ENCODE data around the gene LYPD6B. TPM values are rescaled to one million over a fixed set of nuclear protein-coding genes. Genes with fewer than 3 reads are reported as not detected.

Gene LYPD6B
- total RNA-seq, 4 donors from 2014 or later = 3.1 to 9.2 (median 7.6) TPM

GRCh38 chr2:149221898-149222297 is 183.4 kb downstream of the LYPD6B start:
- TF ChIP-seq POLR2A (IDR thresholded peaks at IDR 0.05) (no peak), CTCF (IDR thresholded peaks at IDR 0.05) (no peak)

DNA sequence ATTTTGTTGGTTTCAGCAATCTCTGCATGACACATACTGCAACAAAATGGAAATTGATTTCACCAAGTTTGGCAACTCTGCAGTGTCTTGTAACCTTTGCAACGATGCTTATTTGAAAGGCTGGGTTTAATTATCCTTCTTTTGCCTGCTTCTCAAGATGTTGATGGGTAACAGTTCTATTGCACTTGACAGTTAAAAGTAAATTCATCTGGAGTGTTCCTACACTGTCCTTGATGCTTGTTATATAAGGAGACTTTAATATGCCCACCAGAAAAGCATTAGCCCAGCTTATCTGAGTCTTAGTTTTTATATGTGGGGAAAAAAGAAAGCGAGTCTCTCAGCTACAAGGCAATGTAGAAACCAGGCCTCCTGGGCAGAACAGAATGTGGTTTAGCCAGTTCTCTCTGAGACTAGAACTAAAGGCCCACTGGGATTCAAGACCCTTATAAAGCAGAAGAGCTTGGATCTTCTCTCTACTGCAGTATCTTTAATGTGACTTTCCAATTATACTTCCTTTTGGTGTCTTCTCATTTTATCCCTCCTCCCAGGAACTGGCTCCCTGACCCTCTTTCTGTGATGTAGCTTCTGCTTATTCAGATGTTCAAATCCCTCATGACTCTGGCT is 185.1 kb downstream of the LYPD6B start:
- H3K27me3 ChIP-seq = no peaks in the 10 kb centered on the region
- DNase-seq = no peak
- H3K9me3 ChIP-seq = no peaks in the 10 kb centered on the region
- peaks cover 0 to 12% (median 0%) of the 10 kb centered on the region in 3 donors for H3K4me1 ChIP-seq
- WGBS, 2 donors = 68 to 71% methylated on average over 2 of the region's 2 CpGs
- TF ChIP-seq POLR2A (IDR thresholded peaks at IDR 0.05) = no peak
- TF ChIP-seq CTCF (IDR thresholded peaks at IDR 0.05) = no peak
- H3K27ac ChIP-seq = no peak overlapping the region
- H3K36me3 ChIP-seq = no peaks in the 10 kb centered on the region
- intact Hi-C loops (cut with DNase I) = no loop called here
- H3K4me3 ChIP-seq = no peak overlapping the region

More at GRCh38 chr2:149221898-149222297, 183.4 kb downstream of the LYPD6B start:
- 62 to 64% methylated on average over 9 of the region's 9 CpGs for WGBS, 2 donors
- no peaks in the 10 kb centered on the region for H3K9me3 ChIP-seq
- peaks cover 0 to 12% (median 0%) of the 10 kb centered on the region in 3 donors for H3K4me1 ChIP-seq
- H3K4me3 ChIP-seq = no peak overlapping the region
- H3K27ac ChIP-seq = no peak overlapping the region
- no peaks in the 10 kb centered on the region for H3K36me3 ChIP-seq
- DNase-seq = no peak
- intact Hi-C loops (cut with DNase I) = no loop called here
- H3K27me3 ChIP-seq = no peaks in the 10 kb centered on the region

DNA sequence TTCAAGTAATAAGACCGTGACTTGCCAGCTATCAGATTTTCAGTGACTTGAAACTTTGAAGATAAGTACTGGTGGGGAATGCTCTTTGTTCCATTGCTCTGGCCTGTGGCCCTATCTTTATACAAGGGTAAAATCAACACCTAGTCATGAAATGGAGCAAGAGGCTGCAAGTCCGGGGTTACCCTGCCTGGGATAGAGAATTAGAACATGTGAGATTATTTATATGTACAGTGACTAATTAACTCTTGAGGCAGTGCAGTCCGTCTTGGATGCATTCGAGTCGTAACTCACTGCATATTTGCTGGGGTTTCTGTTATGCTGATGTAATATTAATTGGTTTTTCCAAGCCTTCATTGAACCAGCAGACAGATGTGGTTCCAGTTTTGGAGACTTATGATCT is 186.0 kb downstream of the LYPD6B start:
- no peak for DNase-seq

DNA sequence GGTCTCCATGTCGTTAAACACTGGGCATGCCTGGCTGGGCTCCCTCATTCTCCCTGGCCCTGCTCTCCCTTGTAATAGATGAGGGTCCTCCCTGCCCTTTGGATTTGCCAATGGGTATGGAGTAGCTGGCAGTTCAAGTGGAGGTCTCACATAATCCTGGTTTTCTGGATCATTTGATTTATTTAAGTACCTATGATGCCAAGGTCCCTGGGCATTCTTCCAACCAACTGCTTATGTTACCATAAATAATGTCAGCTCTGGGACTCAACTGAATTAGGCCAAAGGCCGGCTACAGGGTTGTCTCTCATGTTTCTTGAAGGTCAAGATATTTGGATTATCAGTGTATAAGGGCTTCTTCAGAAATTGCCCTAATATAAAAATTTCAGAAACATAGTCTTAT is 186.9 kb downstream of the LYPD6B start:
- H3K9me3 ChIP-seq = no peaks in the 10 kb centered on the region
- no peak for DNase-seq
- 48 to 81% methylated on average over 2 of the region's 2 CpGs for WGBS, 2 donors
- TF ChIP-seq CTCF (IDR thresholded peaks at IDR 0.05) (no peak), POLR2A (IDR thresholded peaks at IDR 0.05) (no peak)
- H3K27me3 ChIP-seq = no peaks in the 10 kb centered on the region
- H3K27ac ChIP-seq = no peak overlapping the region
- intact Hi-C loops (cut with DNase I) = no loop called here
- H3K4me3 ChIP-seq = no peak overlapping the region
- H3K36me3 ChIP-seq = no peaks in the 10 kb centered on the region
- H3K4me1 ChIP-seq = peaks cover 0 to 12% (median 0%) of the 10 kb centered on the region in 3 donors

More for the DNA sequence above, 186.0 kb downstream of the LYPD6B start:
- peaks cover 0 to 12% (median 0%) of the 10 kb centered on the region in 3 donors for H3K4me1 ChIP-seq
- 47 to 77% methylated on average over 5 of the region's 5 CpGs for WGBS, 2 donors
- no peak overlapping the region for H3K27ac ChIP-seq
- H3K27me3 ChIP-seq = no peaks in the 10 kb centered on the region
- TF ChIP-seq POLR2A (IDR thresholded peaks at IDR 0.05) = no peak
- intact Hi-C loops (cut with DNase I) = no loop called here
- no peaks in the 10 kb centered on the region for H3K36me3 ChIP-seq
- no peaks in the 10 kb centered on the region for H3K9me3 ChIP-seq
- no peak overlapping the region for H3K4me3 ChIP-seq

GRCh38 chr2:149226790-149227189 is 188.3 kb downstream of the LYPD6B start:
- no peaks in the 10 kb centered on the region for H3K36me3 ChIP-seq
- intact Hi-C loops (cut with DNase I) = no loop called here
- 74 to 78% methylated on average over 6 of the region's 6 CpGs for WGBS, 2 donors
- DNase-seq = no peak
- H3K27ac ChIP-seq = no peak overlapping the region
- H3K4me3 ChIP-seq = no peak overlapping the region
- TF ChIP-seq CTCF (IDR thresholded peaks at IDR 0.05) = no peak
- no peak for TF ChIP-seq POLR2A (IDR thresholded peaks at IDR 0.05)
- H3K9me3 ChIP-seq = no peaks in the 10 kb centered on the region
- H3K27me3 ChIP-seq = no peaks in the 10 kb centered on the region
- H3K4me1 ChIP-seq = peaks cover 0 to 12% (median 0%) of the 10 kb centered on the region in 3 donors
